Sigmoid colon (tissue), 7 donors: Measurements from ENCODE around the gene GABRB1. TPM values are rescaled to one million over a fixed set of nuclear protein-coding genes. Genes with fewer than 3 reads are reported as not detected.

Source experiments
- DNase-seq: peaks from one replicate; pipeline ENCODE4 v3.0.0-alpha.2; 2019
- H3K27ac ChIP-seq, 4 donors: fragments of 200-600 bp; sonication (generic); one replicate each; pipeline ENCODE4 v1.5.1; 2016 to 2019; ENCODE audit warnings: mild to moderate bottlenecking in 1 of 4
- H3K27me3 ChIP-seq, 3 donors: fragments of 200-600 bp; sonication (generic); one replicate each; pipeline ENCODE4 v1.5.1; 2019; ENCODE audit warnings: mild to moderate bottlenecking in 1 of 3
- H3K36me3 ChIP-seq, 4 donors: fragments of 200-600 bp; sonication (generic); one replicate each; pipeline ENCODE4 v1.5.1; 2016 to 2019
- H3K4me1 ChIP-seq, 4 donors: fragments of 200-600 bp; sonication (generic); one replicate each; pipeline ENCODE4 v1.5.1; 2017 to 2019
- H3K4me3 ChIP-seq, 4 donors: fragments of 200-600 bp; sonication (generic); one replicate each; pipeline ENCODE4 v1.5.1; 2017 to 2019; ENCODE audit warnings: mild to moderate bottlenecking in 2 of 4, moderate library complexity in 1 of 4
- H3K9me3 ChIP-seq, 4 donors: fragments of 200-600 bp in 3 of 4; sonication (generic) in 3 of 4; one replicate each; pipeline versions ENCODE4 v1.5.1 to v1.6.1; 2013 to 2019
- EP300 ChIP-seq, 4 donors: sonication (generic); formaldehyde crosslinking; IDR thresholded peaks; one replicate each; pipeline ENCODE4 v1.6.1; 2017; ENCODE audit warnings: antibody characterized with exemption in 4 of 4
- POLR2A ChIP-seq, 2 donors: fragments of 450-650 bp; IDR thresholded peaks; one replicate each; pipeline ENCODE4 v1.6.1; 2016; ENCODE audit warnings: antibody characterized with exemption in 2 of 2, mild to moderate bottlenecking in 2 of 2, moderate library complexity in 2 of 2
- POLR2AphosphoS5 ChIP-seq, 4 donors: sonication (generic); formaldehyde crosslinking; IDR thresholded peaks; one replicate each; pipeline ENCODE4 v1.6.1; 2017; ENCODE audit warnings: antibody characterized with exemption in 4 of 4
- WGBS, 2 donors: extraction: QIAGEN DNeasy Blood & Tissue Kit; methylation state at CpG; one replicate each; pipeline ENCODE4 v1.1.7; 2013; 5-methylcytosine and 5-hydroxymethylcytosine counted together
- intact Hi-C: fragments of 100-400 bp; cut with DNase I; formaldehyde crosslinking; loops from one replicate; pipeline ENCODE4 v1.15.1; 2023
- polyA plus RNA-seq, 3 donors: library from polyadenylated mRNA; stranded (reverse); fragments of 200-250 nt; gene quantifications; one replicate each; pipeline ENCODE4 v1.2.3, GENCODE V29; 2013
- total RNA-seq, 4 donors: library from RNA; depleted of rRNA; stranded (reverse); fragments of >200 nt; gene quantifications; one replicate each; pipeline ENCODE4 v1.1.0, GENCODE V29; 2016
- TF ChIP-seq, protein P1 (sequence below), 4 experiments: fragments of 450-650 bp in 3 of 4; fragments of 200-600 bp in 1 of 4; IDR thresholded peaks; one replicate each; pipeline ENCODE4 v1.5.1; 2016 to 2019; ENCODE audit warnings: antibody characterized with exemption in 4 of 4, mild to moderate bottlenecking in 3 of 4, moderate library complexity in 2 of 4
- donor health status: healthy with polysubstance abuse.
- donor health status: Bipolar disorder and iron deficiency.
- donor health status: healthy.

The GABRB1 gene
- total and polyA plus RNA-seq, 7 donors = 0.22 to 1.7 (median 0.49) TPM; not detected in 2

DNA sequence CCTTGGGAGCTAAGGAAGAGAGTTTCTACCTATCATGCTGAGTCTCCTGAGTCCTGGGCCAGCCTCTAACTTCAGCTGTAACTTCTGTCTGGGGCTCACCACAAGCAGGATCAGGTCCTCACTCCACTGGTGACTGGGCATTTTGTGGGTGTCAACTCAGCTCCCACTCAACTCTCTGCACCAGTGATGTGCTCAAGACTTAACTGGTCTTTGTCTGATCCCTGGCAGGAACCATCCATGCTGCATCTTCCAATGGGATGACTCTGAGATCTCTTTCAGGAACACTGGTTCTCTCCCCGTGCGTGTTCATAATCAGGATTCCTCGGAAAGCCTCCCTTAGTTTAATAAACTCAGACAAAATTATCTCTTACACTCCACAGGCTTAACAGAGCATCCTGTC lies 349.8 kb downstream of the GABRB1 start:
- Histone ChIP-seq H3K4me1 (no peaks in the 10 kb centered on the region), H3K4me3 (no peak overlapping the region), H3K27ac (no peak overlapping the region), H3K36me3 (no peaks in the 10 kb centered on the region), H3K27me3 (no peaks in the 10 kb centered on the region), H3K9me3 (no peaks in the 10 kb centered on the region)
- TF ChIP-seq POLR2A (IDR thresholded peaks at IDR 0.05) = no peak
- TF ChIP-seq POLR2AphosphoS5 (IDR thresholded peaks at IDR 0.05) = no peak
- TF ChIP-seq, protein P1, sequence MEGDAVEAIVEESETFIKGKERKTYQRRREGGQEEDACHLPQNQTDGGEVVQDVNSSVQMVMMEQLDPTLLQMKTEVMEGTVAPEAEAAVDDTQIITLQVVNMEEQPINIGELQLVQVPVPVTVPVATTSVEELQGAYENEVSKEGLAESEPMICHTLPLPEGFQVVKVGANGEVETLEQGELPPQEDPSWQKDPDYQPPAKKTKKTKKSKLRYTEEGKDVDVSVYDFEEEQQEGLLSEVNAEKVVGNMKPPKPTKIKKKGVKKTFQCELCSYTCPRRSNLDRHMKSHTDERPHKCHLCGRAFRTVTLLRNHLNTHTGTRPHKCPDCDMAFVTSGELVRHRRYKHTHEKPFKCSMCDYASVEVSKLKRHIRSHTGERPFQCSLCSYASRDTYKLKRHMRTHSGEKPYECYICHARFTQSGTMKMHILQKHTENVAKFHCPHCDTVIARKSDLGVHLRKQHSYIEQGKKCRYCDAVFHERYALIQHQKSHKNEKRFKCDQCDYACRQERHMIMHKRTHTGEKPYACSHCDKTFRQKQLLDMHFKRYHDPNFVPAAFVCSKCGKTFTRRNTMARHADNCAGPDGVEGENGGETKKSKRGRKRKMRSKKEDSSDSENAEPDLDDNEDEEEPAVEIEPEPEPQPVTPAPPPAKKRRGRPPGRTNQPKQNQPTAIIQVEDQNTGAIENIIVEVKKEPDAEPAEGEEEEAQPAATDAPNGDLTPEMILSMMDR (IDR thresholded peaks at IDR 0.05) = no peak
- TF ChIP-seq EP300 (IDR thresholded peaks at IDR 0.05) = no peak
- WGBS, 2 donors = 89 to 91% methylated on average over 3 of the region's 3 CpGs
- no peak for DNase-seq
- intact Hi-C loops = loop anchor here (10.0 kb wide), 1 partner anchor 536 kb away; no protein-coding TSS in a partner anchor

DNA sequence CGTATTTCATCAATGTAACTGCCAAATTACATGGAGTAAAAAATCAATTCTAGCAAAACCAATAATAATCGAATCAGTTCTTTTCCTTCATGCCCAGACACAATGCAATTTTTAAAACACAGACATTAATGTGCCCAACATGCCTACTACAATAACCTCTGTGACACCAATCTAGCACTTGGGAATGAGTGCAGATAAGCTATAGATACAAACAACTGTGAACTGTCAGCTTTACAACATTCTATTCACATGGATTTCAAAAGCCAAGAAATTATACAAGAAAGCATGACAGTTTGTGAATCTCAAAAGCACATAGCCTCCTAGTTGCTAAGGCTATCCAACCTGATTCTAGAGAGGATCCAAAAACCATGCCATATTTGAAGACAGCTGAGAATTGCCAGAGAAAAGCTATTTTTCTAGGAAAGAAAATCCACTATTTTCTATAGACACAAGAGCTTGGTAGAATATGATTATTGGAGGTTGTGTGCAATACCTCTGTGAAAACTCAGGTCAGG lies 351.5 kb downstream of the GABRB1 start:
- no peak overlapping the region for H3K4me3 ChIP-seq
- no peaks in the 10 kb centered on the region for H3K36me3 ChIP-seq
- TF ChIP-seq POLR2A (IDR thresholded peaks at IDR 0.05) = no peak
- TF ChIP-seq, protein P1 (IDR thresholded peaks at IDR 0.05) = no peak
- TF ChIP-seq POLR2AphosphoS5 (IDR thresholded peaks at IDR 0.05) = no peak
- TF ChIP-seq EP300 (IDR thresholded peaks at IDR 0.05) = no peak
- 66 to 74% methylated on average over 2 of the region's 2 CpGs for WGBS, 2 donors
- DNase-seq = no peak
- H3K9me3 ChIP-seq = no peaks in the 10 kb centered on the region
- H3K27me3 ChIP-seq = no peaks in the 10 kb centered on the region
- intact Hi-C loops = loop anchor here (10.0 kb wide), 1 partner anchor 538 kb away; no protein-coding TSS in a partner anchor
- H3K27ac ChIP-seq = no peak overlapping the region
- H3K4me1 ChIP-seq = no peaks in the 10 kb centered on the region

DNA sequence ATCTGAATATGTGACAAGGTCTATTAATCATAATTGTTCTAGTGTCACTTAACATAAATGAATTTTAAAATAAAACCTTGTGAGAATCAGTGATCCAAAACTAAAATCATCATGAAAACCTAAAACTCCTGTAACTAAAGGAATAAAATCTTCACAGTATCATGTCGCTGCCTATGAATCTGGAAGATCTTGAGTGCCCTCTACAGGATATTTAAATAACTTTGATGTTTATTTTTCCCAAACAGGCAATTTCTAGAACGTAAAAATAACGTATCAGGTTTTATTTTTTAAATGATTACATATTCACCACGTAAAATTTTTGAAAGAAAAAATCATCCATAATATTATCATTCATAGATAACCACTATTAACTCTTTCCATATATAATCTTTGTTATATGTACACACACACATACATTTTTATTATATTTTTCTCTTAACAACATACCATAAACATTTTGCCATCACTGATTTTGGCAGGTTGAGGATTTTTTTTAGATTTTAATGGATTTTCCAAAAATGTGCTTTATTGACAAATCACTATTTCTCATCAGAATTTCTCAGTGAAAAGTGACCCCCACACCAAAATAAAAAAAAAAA lies 352.6 kb downstream of the GABRB1 start:
- Histone ChIP-seq H3K27ac (no peak overlapping the region), H3K36me3 (no peaks in the 10 kb centered on the region), H3K9me3 (no peaks in the 10 kb centered on the region), H3K27me3 (no peaks in the 10 kb centered on the region), H3K4me3 (no peak overlapping the region), H3K4me1 (no peaks in the 10 kb centered on the region)
- intact Hi-C loops = loop anchor here (10.0 kb wide), 1 partner anchor 539 kb away; no protein-coding TSS in a partner anchor
- TF ChIP-seq, protein P1 (IDR thresholded peaks at IDR 0.05) = peak in 2 of 4 experiments; percentile 19 to 31
- no peak for TF ChIP-seq POLR2AphosphoS5 (IDR thresholded peaks at IDR 0.05)
- TF ChIP-seq EP300 (IDR thresholded peaks at IDR 0.05) = no peak
- TF ChIP-seq POLR2A (IDR thresholded peaks at IDR 0.05) = no peak
- WGBS, 2 donors = 1 to 6% methylated on average over 4 of the region's 4 CpGs
- no peak for DNase-seq

DNA sequence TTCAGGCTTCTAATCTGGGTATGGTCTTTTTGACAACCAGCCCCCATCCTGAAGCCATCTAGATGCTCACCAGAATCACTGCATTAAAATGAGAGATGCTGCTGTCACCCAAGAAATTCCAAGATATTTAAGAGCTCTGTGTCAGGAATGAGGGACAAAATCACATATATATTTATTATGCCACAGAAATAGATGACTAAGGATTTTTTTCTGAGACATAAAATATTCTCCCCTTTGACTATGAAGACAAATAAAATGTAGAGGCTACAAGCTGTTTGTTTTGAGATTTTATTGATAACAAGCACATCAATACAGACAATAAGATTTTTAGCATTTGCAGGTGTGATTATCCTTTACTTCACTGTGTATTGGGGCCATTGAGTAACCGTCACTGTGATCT lies 354.8 kb downstream of the GABRB1 start:
- intact Hi-C loops = loop anchor here (10.0 kb wide), 1 partner anchor 541 kb away; no protein-coding TSS in a partner anchor
- Histone ChIP-seq H3K27ac (no peak overlapping the region), H3K36me3 (no peaks in the 10 kb centered on the region), H3K4me1 (no peaks in the 10 kb centered on the region), H3K9me3 (no peaks in the 10 kb centered on the region), H3K27me3 (no peaks in the 10 kb centered on the region), H3K4me3 (no peak overlapping the region)
- 80 to 86% methylated on average over 1 of the region's 1 CpG for WGBS, 2 donors
- no peak for DNase-seq
- TF ChIP-seq, protein P1 (IDR thresholded peaks at IDR 0.05) = no peak
- TF ChIP-seq POLR2AphosphoS5 (IDR thresholded peaks at IDR 0.05) (no peak), EP300 (IDR thresholded peaks at IDR 0.05) (no peak), POLR2A (IDR thresholded peaks at IDR 0.05) (no peak)
